Tibial artery (tissue), 4 donors: ENCODE measurements around the gene PBX4.

ENCODE experiments used
- DNase-seq, 2 donors: peaks; one replicate each; pipeline ENCODE4 v3.0.0-alpha.2; 2019
- H3K27ac ChIP-seq, 2 donors: fragments of 200-600 bp; sonication (generic) in 1 of 2; 1 replicate in 1 of 2; 2 replicates in 1 of 2; pipeline ENCODE4 v1.5.1; 2018 to 2019; ENCODE audit warnings: mild to moderate bottlenecking in 1 of 2
- H3K27me3 ChIP-seq, 2 donors: fragments of 200-600 bp; sonication (generic) in 1 of 2; one replicate each; pipeline versions ENCODE4 v1.5.1 to v1.6.0; 2016 to 2019
- H3K36me3 ChIP-seq, 3 donors: fragments of 200-600 bp; sonication (generic) in 2 of 3; one replicate each; pipeline ENCODE4 v1.5.1; 2016 to 2019; ENCODE audit warnings: mild to moderate bottlenecking in 2 of 3
- H3K4me1 ChIP-seq, 4 donors: fragments of 200-600 bp; sonication (generic) in 2 of 4; 1 replicate in 3 of 4; 2 replicates in 1 of 4; pipeline ENCODE4 v1.5.1; 2016 to 2019
- H3K4me3 ChIP-seq, 2 donors: fragments of 200-600 bp; sonication (generic) in 1 of 2; 1 replicate in 1 of 2; 2 replicates in 1 of 2; pipeline ENCODE4 v1.5.1; 2018 to 2019; ENCODE audit warnings: mild to moderate bottlenecking in 2 of 2
- H3K9me3 ChIP-seq, 3 donors: fragments of 200-600 bp; sonication (generic) in 1 of 3; one replicate each; pipeline ENCODE4 v1.5.1; 2016 to 2019
- CTCF ChIP-seq, 2 experiments: fragments of 200-600 bp in 1 of 2; fragments of 450-650 bp in 1 of 2; IDR thresholded peaks; one replicate each; pipeline ENCODE4 v1.5.1; 2017 to 2019; ENCODE audit warnings: antibody characterized with exemption in 2 of 2, mild to moderate bottlenecking in 1 of 2, moderate library complexity in 1 of 2
- intact Hi-C: fragments of 100-400 bp; cut with DNase I; formaldehyde crosslinking; loops from one replicate; pipeline ENCODE4 v1.15.0; 2023; ENCODE audit warnings: low total_unique reads

The PBX4 gene

DNA sequence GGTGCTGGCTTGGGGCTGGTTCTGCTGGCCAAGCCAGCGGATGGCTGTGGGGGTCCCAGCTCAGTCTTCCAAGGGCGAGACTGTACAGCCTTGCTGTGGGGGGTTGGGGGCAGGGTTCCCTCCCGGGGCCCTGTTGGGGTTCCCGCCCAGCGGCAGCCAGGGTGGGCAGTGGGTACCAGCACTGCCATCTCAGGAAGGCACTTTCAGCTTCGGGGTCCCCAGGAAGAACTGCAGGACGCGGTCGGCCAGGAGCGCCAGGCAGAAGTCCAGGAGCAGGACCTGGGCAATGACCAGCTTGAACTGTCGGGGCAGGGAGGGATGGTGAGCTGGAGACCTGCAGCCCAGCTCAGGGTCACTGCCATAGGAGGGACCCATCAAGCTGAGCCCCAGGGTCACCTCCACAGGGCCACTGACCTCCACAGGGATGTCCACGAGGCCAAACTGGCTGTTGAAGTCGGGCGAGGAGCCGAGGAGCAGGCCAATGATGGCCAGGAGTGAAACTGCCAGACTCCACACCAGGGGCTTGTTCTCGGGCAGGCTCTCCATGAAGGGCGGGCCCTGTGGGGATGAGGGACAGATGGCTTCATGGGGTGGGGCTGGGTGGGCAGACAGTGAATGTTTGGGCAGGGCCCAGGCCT lies 26.9 kb upstream of the PBX4 start:
- no peaks in the 10 kb centered on the region for H3K9me3 ChIP-seq
- H3K4me3 ChIP-seq = no peak overlapping the region
- no peak for DNase-seq
- H3K27ac ChIP-seq = no peak overlapping the region
- H3K4me1 ChIP-seq = peaks cover 0 to 14% (median 8%) of the 10 kb centered on the region in 4 donors
- no peaks in the 10 kb centered on the region for H3K27me3 ChIP-seq
- peaks cover 41 to 56% (median 49%) of the 10 kb centered on the region in 3 donors for H3K36me3 ChIP-seq
- TF ChIP-seq CTCF (IDR thresholded peaks at IDR 0.05) = no peak
- intact Hi-C loops = no loop called here

- Histone ChIP-seq H3K4me1 (peaks cover 0 to 14% (median 8%) of the 10 kb centered on the region in 4 donors), H3K36me3 (peaks cover 31 to 43% (median 38%) of the 10 kb centered on the region in 3 donors), H3K9me3 (no peaks in the 10 kb centered on the region), H3K27me3 (no peaks in the 10 kb centered on the region), H3K27ac (no peak overlapping the region), H3K4me3 (peak overlapping the region; percentile 60 to 74)
- TF ChIP-seq CTCF (IDR thresholded peaks at IDR 0.05) = no peak
- intact Hi-C loops = loop anchor here (5.0 kb wide), 1 partner anchor 112 kb away; no protein-coding TSS in a partner anchor
- DNase-seq = no peak
Observed at GRCh38 chr19:19644054-19644388, 25.5 kb upstream of the PBX4 start.

GRCh38 chr19:19643158-19644053 lies 24.9 kb upstream of the PBX4 start, which contains the start of gene GMIP:
TSS of gene GMIP (minus strand) at chr19:19643657. CDS start at chr19:19643529, 128 bp downstream.
- H3K27me3 ChIP-seq = no peaks in the 10 kb centered on the region
- TF ChIP-seq CTCF (IDR thresholded peaks at IDR 0.05) = peak; percentile 82 to 90
- DNase-seq = peak; percentile 55 to 84
- H3K4me1 ChIP-seq = peaks cover 0 to 14% (median 8%) of the 10 kb centered on the region in 4 donors
- intact Hi-C loops = loop anchor here (5.0 kb wide), 1 partner anchor 111 kb away; no protein-coding TSS in a partner anchor
- peak within 1 kb of the TSS; percentile 49 to 56 for H3K27ac ChIP-seq
- peaks cover 31 to 39% (median 37%) of the 10 kb centered on the region in 3 donors for H3K36me3 ChIP-seq
- H3K4me3 ChIP-seq = peak within 1 kb of the TSS; percentile 60 to 74
- no peaks in the 10 kb centered on the region for H3K9me3 ChIP-seq

DNA sequence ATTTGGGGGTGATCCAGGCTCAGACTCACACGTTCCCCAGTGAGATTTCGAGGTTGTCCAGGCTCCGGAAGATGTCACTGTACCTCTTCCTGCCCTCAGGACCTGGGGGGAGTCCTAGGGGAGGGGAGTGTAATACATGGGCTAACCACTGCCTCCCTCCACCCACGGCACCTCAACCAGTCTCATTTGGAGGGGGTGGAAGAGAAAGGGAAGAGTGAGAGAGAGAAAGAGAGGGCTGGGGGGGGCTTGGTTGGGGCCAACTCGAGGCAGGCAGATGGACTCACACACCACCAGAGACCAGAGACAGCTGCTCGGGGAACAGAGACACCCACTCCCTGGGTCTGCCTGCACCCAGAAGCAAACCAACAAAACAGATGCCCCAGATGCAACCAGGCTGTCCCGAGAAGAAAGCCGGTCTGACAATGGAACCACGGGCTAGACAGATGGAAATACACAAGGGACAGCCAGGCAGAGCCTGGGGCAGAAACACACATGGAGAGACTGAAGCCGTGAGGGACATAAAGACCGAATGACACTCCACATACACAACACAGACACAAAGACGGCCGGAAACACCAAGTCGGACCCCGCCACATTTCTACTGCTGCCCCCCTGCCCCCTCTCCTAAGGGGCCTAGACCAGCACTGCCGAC lies 24.1 kb upstream of the PBX4 start:
- Histone ChIP-seq H3K9me3 (no peaks in the 10 kb centered on the region), H3K36me3 (peaks cover 25 to 38% (median 31%) of the 10 kb centered on the region in 3 donors), H3K27ac (peak overlapping the region; percentile 49 to 56), H3K4me3 (peak overlapping the region; percentile 60 to 74), H3K4me1 (peaks cover 0 to 14% (median 8%) of the 10 kb centered on the region in 4 donors), H3K27me3 (no peaks in the 10 kb centered on the region)
- no peak for DNase-seq
- intact Hi-C loops = loop anchor here (5.0 kb wide), 1 partner anchor 110 kb away; no protein-coding TSS in a partner anchor
- no peak for TF ChIP-seq CTCF (IDR thresholded peaks at IDR 0.05)

- H3K27ac ChIP-seq = no peak overlapping the region
- no peak for DNase-seq
- intact Hi-C loops = no loop called here
- H3K27me3 ChIP-seq = no peaks in the 10 kb centered on the region
- H3K4me3 ChIP-seq = no peak overlapping the region
- peaks cover 6 to 47% (median 23%) of the 10 kb centered on the region in 3 donors for H3K36me3 ChIP-seq
- H3K9me3 ChIP-seq = no peaks in the 10 kb centered on the region
- peaks cover 0 to 4% (median 1%) of the 10 kb centered on the region in 4 donors for H3K4me1 ChIP-seq
- TF ChIP-seq CTCF (IDR thresholded peaks at IDR 0.05) = no peak
Observed at GRCh38 chr19:19637523-19638251, 19.2 kb upstream of the PBX4 start.
